Activated T-helper 2 cell treated with anti-CD3 and anti-CD28 coated beads, Interferon-gamma antibody, Interleukin-2, Interleukin-4, amounts not matched to agents 10 μg/mL and 5 μg/mL and 100 μg/mL, durations not matched to agents 14 hours and 24 hours and 36 hours (primary cell): Measurements from ENCODE around the gene USP54. TPM values are rescaled to one million over a fixed set of nuclear protein-coding genes. Genes with fewer than 3 reads are reported as not detected.

Experiments used
- DNase-seq: peaks from one replicate; pipeline ENCODE4 v3.0.0; 2021; ENCODE audit warnings: low spot score
- H3K27ac Mint-ChIP-seq: one replicate; pipeline ENCODE4 v1.8.0; 2021; ENCODE audit warnings: mixed read lengths
- H3K27me3 Mint-ChIP-seq: one replicate; pipeline ENCODE4 v1.8.0; 2021; ENCODE audit warnings: low read depth, mixed read lengths
- H3K36me3 Mint-ChIP-seq: one replicate; pipeline ENCODE4 v1.8.0; 2021; ENCODE audit warnings: low read depth, mixed read lengths
- H3K4me1 Mint-ChIP-seq: one replicate; pipeline ENCODE4 v1.8.0; 2021; ENCODE audit warnings: low read depth, mixed read lengths
- H3K4me3 Mint-ChIP-seq: one replicate; pipeline ENCODE4 v1.8.0; 2021; ENCODE audit warnings: low read depth, mild to moderate bottlenecking, moderate library complexity, mixed read lengths
- H3K9me3 Mint-ChIP-seq: one replicate; pipeline ENCODE4 v1.8.0; 2021; ENCODE audit warnings: mixed read lengths
- intact Hi-C: fragments of 100-400 bp; cut with micrococcal nuclease; formaldehyde crosslinking; loops from one replicate; pipeline ENCODE4 v1.15.1; 2023
- total RNA-seq: library from RNA; stranded (reverse); gene quantifications from 2 replicates; pipeline ENCODE4 v1.2.3, GENCODE V29; 2022

USP54 gene
- total RNA-seq, 1 donor from 2014 or later = 5.7 TPM

DNA sequence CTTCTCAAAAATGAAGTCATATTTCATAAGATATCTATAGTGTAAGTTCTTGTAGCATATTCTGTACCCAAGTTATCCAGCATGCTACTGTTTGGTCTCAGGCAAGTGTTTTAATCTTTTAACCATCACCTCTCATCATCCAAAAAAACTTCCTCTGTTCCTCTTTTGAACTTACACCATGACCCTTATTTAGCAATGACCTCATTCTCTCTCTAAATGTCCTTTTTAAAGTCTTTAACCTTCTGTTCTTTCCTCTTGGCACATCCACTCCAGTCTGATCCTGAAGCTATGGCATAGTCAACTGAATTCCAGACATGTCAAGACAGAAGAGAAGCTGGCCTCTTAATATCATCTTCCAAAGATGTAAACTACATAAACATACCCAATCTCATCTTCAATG, 121.6 kb downstream of the USP54 start:
- Mint-ChIP-seq H3K27me3 (no peaks in the 10 kb centered on the region), H3K9me3 (no peaks in the 10 kb centered on the region), H3K4me1 (peaks cover 23% of the 10 kb centered on the region), H3K4me3 (no peak overlapping the region), H3K27ac (no peak overlapping the region), H3K36me3 (peaks cover 60% of the 10 kb centered on the region)
- intact Hi-C loops = no loop called here
- no peak for DNase-seq

DNA sequence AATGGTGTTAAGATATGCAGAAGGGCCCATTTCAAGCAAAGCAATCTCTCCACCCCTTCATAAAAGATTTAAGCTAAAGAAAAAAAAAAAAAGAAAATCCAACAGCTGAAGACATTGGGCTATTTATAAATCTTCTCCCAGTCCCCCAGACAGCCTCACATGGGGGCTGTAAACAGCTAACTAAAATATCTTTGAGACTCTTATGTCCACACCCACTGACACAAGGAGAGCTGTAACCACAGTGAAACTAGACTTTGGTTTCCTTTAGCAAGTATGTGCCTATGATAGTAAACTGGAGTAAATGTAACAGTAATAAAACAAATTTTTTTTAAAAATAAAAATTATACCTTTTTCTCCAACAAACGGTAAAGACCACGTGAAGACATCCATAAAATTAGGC, 123.9 kb downstream of the USP54 start:
- H3K9me3 Mint-ChIP-seq = no peaks in the 10 kb centered on the region
- no peak overlapping the region for H3K4me3 Mint-ChIP-seq
- H3K27ac Mint-ChIP-seq = peak overlapping the region; percentile 28
- no peak for DNase-seq
- peaks cover 24% of the 10 kb centered on the region for H3K4me1 Mint-ChIP-seq
- peaks cover 58% of the 10 kb centered on the region for H3K36me3 Mint-ChIP-seq
- intact Hi-C loops = loop anchor here (1.0 kb wide), 1 partner anchor 13 kb away; no protein-coding TSS in a partner anchor
- no peaks in the 10 kb centered on the region for H3K27me3 Mint-ChIP-seq

DNA sequence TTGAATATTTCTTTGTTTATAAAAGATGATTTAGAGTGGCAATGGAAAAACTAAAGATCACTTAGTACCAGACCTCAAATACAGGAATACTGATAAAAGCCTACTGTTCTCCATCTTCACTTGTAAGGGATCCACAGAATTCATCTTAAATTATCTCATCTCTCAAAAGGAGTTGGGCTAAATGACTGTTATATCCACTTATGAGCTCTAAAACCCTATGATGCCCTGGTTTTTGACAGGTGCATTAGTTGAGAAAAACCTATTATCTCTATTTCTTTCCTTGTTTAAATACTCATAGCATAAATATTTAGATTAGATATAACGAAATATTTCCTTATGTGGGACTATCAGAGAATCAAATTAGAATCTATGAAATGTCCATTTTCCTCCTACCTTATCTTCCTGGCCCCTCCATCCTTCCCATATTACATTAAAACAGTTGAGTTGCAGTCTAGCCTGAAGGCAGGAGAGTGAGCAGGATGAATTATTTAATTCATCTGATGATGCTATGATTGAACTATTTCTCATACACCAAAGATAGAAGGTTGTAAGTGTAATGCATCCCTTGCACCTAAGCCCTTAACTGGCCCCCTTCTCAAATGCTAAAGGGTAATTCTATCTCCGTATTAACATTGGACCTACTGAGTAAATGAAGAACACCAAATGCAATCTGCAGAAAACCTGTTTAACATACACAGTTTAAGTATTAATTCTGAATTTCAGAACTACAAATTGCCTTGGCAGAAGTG, 125.0 kb downstream of the USP54 start:
- no peaks in the 10 kb centered on the region for H3K27me3 Mint-ChIP-seq
- no peaks in the 10 kb centered on the region for H3K9me3 Mint-ChIP-seq
- H3K27ac Mint-ChIP-seq = no peak overlapping the region
- H3K4me3 Mint-ChIP-seq = no peak overlapping the region
- H3K4me1 Mint-ChIP-seq = peaks cover 24% of the 10 kb centered on the region
- DNase-seq = no peak
- intact Hi-C loops = no loop called here
- peaks cover 53% of the 10 kb centered on the region for H3K36me3 Mint-ChIP-seq

DNA sequence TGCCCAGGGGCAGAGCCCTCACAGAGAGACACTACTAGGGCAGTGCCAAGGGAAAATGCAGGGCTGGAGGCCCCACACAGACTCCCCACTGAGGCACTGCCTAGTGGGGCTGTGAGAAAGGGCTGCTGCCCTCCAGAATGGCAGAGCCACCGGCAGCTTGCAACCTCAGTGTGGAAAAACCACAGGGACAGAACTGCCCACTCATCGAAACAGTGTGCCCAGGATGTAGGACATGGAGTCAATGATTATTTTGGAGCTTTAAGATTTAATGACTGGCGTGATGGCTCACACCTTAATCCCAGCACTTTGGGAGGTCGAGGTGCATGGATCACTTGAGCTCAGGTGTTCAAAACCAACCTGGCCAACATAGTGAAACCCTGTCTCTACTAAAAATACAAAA, 130.2 kb downstream of the USP54 start:
- Mint-ChIP-seq H3K36me3 (peaks cover 44% of the 10 kb centered on the region), H3K27ac (no peak overlapping the region), H3K4me3 (no peak overlapping the region), H3K27me3 (no peaks in the 10 kb centered on the region), H3K9me3 (no peaks in the 10 kb centered on the region), H3K4me1 (peaks cover 6% of the 10 kb centered on the region)
- intact Hi-C loops = no loop called here
- DNase-seq = no peak

DNA sequence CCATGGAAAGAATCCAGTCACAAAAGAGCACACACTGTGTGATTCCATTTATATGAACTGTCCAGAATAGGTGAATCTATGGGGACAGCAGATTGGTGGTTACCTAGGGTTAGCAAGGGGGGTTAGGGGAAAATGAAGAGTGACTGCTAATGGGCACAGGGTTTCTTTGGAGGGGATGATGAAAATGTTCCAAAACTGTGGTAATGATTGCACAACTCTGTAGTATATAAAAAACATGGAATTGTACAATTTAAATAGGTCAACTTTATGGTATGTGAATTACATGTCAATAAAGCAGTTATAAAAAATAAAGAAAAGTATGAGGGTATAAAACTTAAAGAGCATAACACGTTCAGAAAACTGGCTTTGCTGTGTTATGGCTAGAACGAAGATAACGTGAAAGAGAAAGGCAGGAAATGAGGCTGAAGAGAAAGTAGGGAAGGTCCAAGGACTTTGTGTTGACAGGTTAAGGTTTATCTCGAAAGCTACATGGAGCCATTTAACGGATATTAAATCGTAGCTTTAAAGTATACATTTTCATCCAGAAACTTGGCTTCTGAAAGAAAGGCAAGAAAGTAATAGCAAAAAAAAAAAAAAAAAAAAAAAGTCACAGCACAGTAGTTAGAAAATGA, 131.3 kb downstream of the USP54 start:
- no peak for DNase-seq
- peaks cover 6% of the 10 kb centered on the region for H3K4me1 Mint-ChIP-seq
- no peaks in the 10 kb centered on the region for H3K27me3 Mint-ChIP-seq
- peaks cover 38% of the 10 kb centered on the region for H3K36me3 Mint-ChIP-seq
- no peaks in the 10 kb centered on the region for H3K9me3 Mint-ChIP-seq
- H3K27ac Mint-ChIP-seq = no peak overlapping the region
- intact Hi-C loops = no loop called here
- no peak overlapping the region for H3K4me3 Mint-ChIP-seq

DNA sequence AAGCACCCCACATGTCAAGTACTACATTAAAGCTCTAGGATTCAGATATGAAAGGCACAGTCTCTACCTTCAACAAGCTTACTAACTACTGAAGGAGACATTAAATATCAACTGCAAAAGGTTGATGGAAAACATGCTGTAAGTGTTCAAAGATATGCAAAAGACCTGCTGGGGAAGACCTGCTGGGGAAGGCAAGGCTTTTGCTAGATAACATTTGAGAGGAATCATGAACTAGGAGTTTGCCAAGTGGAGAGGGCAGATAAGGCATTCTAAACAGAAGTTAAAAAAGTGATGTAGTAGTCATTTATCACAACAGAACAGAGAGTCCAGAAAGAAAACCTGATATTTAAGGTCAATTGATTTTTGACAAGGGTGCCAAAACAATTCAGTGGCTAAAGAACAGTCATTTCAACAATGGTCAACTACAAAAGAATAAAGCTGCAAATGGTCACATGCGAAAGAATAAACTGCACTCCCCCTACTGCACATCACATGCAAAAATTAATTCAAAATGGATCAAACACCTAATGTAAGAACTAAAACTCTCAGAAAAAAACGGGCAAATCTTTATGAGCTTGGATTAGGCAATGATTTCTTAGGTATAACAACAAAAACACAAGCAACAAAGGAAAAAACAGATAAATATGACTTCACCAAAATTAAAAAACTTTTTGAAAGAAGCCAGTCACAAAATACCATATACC, 134.8 kb downstream of the USP54 start:
- H3K9me3 Mint-ChIP-seq = no peaks in the 10 kb centered on the region
- H3K4me3 Mint-ChIP-seq = no peak overlapping the region
- peaks cover 5% of the 10 kb centered on the region for H3K4me1 Mint-ChIP-seq
- peaks cover 41% of the 10 kb centered on the region for H3K36me3 Mint-ChIP-seq
- no peak overlapping the region for H3K27ac Mint-ChIP-seq
- intact Hi-C loops = no loop called here
- DNase-seq = no peak
- H3K27me3 Mint-ChIP-seq = no peaks in the 10 kb centered on the region

DNA sequence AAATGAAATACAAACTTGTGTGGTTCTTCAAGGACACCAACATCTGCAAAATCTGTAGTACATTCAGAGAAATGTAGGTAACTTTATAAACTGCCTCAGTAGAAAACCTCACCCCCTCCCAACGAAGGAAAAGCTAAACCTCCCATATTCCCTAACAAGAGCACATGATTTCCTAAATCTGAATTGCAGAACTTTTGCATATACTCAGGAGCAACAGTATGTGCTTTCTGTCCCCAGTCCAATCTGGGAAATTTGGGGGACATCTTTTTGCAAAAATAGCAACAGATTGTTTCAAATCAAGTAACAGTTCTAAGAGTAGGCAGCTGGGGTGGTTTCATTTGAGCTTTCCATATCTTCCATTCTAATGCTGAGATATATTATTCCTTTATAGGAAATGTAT, 142.0 kb downstream of the USP54 start:
- Mint-ChIP-seq H3K4me3 (no peak overlapping the region), H3K9me3 (no peaks in the 10 kb centered on the region), H3K4me1 (peaks cover 1% of the 10 kb centered on the region), H3K27ac (no peak overlapping the region), H3K36me3 (peaks cover 40% of the 10 kb centered on the region), H3K27me3 (no peaks in the 10 kb centered on the region)
- DNase-seq = no peak
- intact Hi-C loops = no loop called here

DNA sequence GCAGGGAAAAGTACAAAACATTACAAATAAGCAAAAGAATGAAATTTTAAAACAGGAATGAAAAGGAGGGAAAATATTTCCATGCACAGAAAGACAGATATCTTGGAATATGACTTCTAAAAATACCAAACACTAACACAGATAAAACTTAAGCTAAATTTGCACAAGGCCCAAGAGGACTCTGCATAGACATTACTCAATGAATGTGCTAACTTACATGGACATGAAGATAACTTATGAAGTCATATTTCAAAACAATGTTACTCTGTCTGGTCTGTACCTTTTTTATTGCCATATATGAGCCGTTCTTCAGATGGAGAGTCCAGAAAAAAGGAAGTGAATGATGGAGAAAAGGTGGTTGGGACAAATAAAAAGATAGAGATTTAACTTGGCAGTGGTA, 142.8 kb downstream of the USP54 start:
- intact Hi-C loops = no loop called here
- H3K27ac Mint-ChIP-seq = no peak overlapping the region
- no peaks in the 10 kb centered on the region for H3K9me3 Mint-ChIP-seq
- no peaks in the 10 kb centered on the region for H3K27me3 Mint-ChIP-seq
- no peak overlapping the region for H3K4me3 Mint-ChIP-seq
- DNase-seq = no peak
- H3K36me3 Mint-ChIP-seq = peaks cover 39% of the 10 kb centered on the region
- H3K4me1 Mint-ChIP-seq = peaks cover 1% of the 10 kb centered on the region

Other genes with a start within 250 kb of the USP54 start
- 0.41 and 0.43 TPM in 2 replicates for gene CFAP70, start 232.5 kb downstream of the USP54 start, total RNA-seq
- 173 and 174 TPM in 2 replicates for gene ANXA7, start 177.3 kb downstream of the USP54 start, total RNA-seq
- 2.6 and 3.3 TPM in 2 replicates for gene MSS51, start 157.8 kb downstream of the USP54 start, total RNA-seq
- 45.4 and 46.0 TPM in 2 replicates for gene PPP3CB, start 95.3 kb downstream of the USP54 start, total RNA-seq
- gene MYOZ1, start 50.1 kb upstream of the USP54 start, total RNA-seq = not detected in 2 replicates
- 0.05 TPM in 1 of 2 replicates, not detected in the other for gene SYNPO2L, start 64.7 kb upstream of the USP54 start, total RNA-seq
- gene AGAP5, start 106.8 kb upstream of the USP54 start, total RNA-seq = 18.2 and 18.8 TPM in 2 replicates
- gene SEC24C, start 153.0 kb upstream of the USP54 start, total RNA-seq = 119 TPM in 2 replicates
- 33.0 and 35.2 TPM in 2 replicates for gene CHCHD1, start 190.7 kb upstream of the USP54 start, total RNA-seq
- 50.0 and 55.3 TPM in 2 replicates for gene ZSWIM8, start 194.3 kb upstream of the USP54 start, total RNA-seq
- 46.5 and 46.9 TPM in 2 replicates for gene NDST2, start 220.3 kb upstream of the USP54 start, total RNA-seq